Right cardiac atrium (tissue), 5 donors: ENCODE results near the gene PDE8B. TPM values are rescaled to one million over a fixed set of nuclear protein-coding genes. Genes with fewer than 3 reads are reported as not detected.
A peak's percentile ranks its signal among the peaks of the same experiment; 100 is the strongest.

Experiments used
- ATAC-seq, 2 donors: fragments of 200-7000 bp; cut with Tn5 transposase; one replicate each; pipeline versions ENCODE4 v1.8.0 to v1.9.1; 2020; ENCODE audit warnings: moderate library complexity in 2 of 2, mild to moderate bottlenecking in 1 of 2
- DNase-seq, 3 donors: peaks; one replicate each; pipeline ENCODE4 v3.0.0-alpha.2; 2020
- H3K27ac ChIP-seq: one replicate; pipeline ENCODE4 v1.5.1; 2013; ENCODE audit warnings: mild to moderate bottlenecking, low read length, control low read depth, moderate library complexity
- H3K27me3 ChIP-seq: one replicate; pipeline ENCODE4 v1.6.1; 2013; ENCODE audit not compliant: control insufficient read depth, insufficient read depth
- H3K4me1 ChIP-seq: one replicate; pipeline ENCODE4 v1.6.1; 2013; ENCODE audit warnings: low read length; ENCODE audit not compliant: control insufficient read depth, insufficient read depth
- H3K4me3 ChIP-seq: one replicate; pipeline ENCODE4 v1.5.1; 2013; ENCODE audit warnings: low read length, control low read depth
- H3K9me3 ChIP-seq: one replicate; pipeline ENCODE4 v1.6.1; 2013; ENCODE audit warnings: low read length; ENCODE audit not compliant: control insufficient read depth
- WGBS: extraction: QIAGEN DNeasy Blood & Tissue Kit; methylation state at CpG from one replicate; pipeline ENCODE4 v1.1.7; 2013; 5-methylcytosine and 5-hydroxymethylcytosine counted together
- intact Hi-C, 4 donors: fragments of 100-400 bp; cut with DNase I; formaldehyde crosslinking; loops; one replicate each; pipeline versions ENCODE4 v1.11.0 to v1.14.0; 2022 to 2023
- polyA plus RNA-seq: library from polyadenylated mRNA; stranded (reverse); fragments of 200-250 nt; gene quantifications from one replicate; pipeline ENCODE4 v1.2.3, GENCODE V29; 2013
- total RNA-seq, 4 donors: library from RNA; stranded (reverse); fragmentation: NEBNext Ultra II Directional; extraction: Animal tissue kit (Norgen Biotek cat#: 25700); gene quantifications; one replicate each; pipeline ENCODE4 v1.2.1, GENCODE V29; 2021
- donor health status: healthy with polysubstance abuse.
- donor health status: DM: no; HTN: yes; CAD: no.
- donor health status: DM: no; HTN: no; CAD: no.
- donor health status: DM: no; HTN: yes; CAD: no; lungs with severe emphysema.
- donor health status: DM: yes; HTN: yes; CAD: no.

The PDE8B gene
- total and polyA plus RNA-seq, 5 donors = 15.1 to 71.2 (median 43.8) TPM

DNA sequence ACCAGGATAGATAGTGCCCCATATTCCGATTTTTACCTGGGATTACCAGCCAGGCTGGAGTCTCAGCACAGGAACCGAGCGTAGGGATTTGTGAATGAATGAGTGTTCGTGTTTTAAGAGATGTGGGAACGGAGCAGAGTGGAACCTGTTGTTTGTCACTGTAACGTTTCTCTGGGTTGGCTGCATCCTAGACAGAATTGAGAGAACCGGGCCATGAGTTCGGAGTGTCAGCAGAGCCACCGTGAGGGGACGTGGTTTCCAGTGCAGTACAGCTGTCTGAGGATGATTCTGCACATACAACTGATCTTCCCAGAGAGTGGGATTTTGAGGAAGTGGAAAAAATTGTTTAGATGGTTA lies 1.2 kb downstream of the PDE8B start:
- ATAC-seq (peak in 1 of 2 donors; percentile 33), DNase-seq (no peak)
- intact Hi-C loops = loop anchor here in 1 of 4 donors (10.0 kb wide), 1 partner anchor 67 kb away; no protein-coding TSS in a partner anchor
- H3K4me1 ChIP-seq = no peaks in the 10 kb centered on the region
- no peaks in the 10 kb centered on the region for H3K27me3 ChIP-seq
- peak overlapping the region; percentile 95 for H3K4me3 ChIP-seq
- 23% methylated on average over 10 of the region's 10 CpGs for WGBS
- no peak overlapping the region for H3K27ac ChIP-seq
- no peaks in the 10 kb centered on the region for H3K9me3 ChIP-seq

DNA sequence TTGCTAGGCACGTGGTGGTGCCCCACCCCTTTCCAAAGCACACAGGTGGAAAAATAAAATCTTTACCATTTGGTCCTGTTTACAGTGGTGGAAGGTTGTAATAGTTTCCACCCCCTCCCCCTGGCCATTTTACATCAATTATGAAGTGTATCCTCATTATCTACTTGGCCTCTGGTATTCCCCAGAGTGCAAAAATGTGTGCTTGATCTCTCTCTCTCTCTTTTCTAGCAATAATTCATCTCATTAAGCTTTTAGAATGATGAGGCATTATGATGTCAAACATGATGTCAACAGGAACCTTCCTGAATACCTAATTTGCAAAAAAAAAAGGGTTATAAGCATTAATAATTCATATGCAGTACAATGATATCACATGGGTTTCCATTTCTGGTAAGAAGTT lies 3.1 kb downstream of the PDE8B start:
- DNase-seq (no peak), ATAC-seq (no peak)
- intact Hi-C loops = loop anchor here in 1 of 4 donors (10.0 kb wide), 1 partner anchor 69 kb away; no protein-coding TSS in a partner anchor
- no peaks in the 10 kb centered on the region for H3K27me3 ChIP-seq
- WGBS = 78% methylated on average over 1 of the region's 1 CpG
- no peak overlapping the region for H3K27ac ChIP-seq
- no peaks in the 10 kb centered on the region for H3K4me1 ChIP-seq
- H3K9me3 ChIP-seq = no peaks in the 10 kb centered on the region
- H3K4me3 ChIP-seq = no peak overlapping the region

DNA sequence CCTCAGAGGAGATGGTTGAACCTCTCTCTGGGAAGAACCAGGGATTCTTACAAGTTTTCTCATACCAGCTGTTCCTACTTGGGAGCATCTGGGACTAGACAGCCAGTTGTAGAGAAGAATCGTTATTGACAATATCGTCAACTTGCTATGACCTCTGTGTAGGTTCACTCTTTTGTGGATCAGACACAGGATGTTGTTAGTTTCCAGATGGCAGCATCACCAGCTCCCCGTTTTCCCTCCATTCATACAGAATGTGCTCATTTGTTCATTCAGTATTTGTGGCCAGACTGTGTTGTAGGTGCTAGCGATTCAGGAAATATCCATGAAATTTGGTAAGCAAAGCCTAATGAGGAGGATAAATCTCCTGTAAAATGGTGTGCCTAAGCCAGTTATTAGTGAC lies 3.7 kb downstream of the PDE8B start:
- Histone ChIP-seq H3K27me3 (no peaks in the 10 kb centered on the region), H3K4me3 (no peak overlapping the region), H3K27ac (no peak overlapping the region), H3K9me3 (no peaks in the 10 kb centered on the region), H3K4me1 (no peaks in the 10 kb centered on the region)
- no peak for ATAC-seq
- intact Hi-C loops = loop anchor here in 1 of 4 donors (10.0 kb wide), 1 partner anchor 69 kb away; no protein-coding TSS in a partner anchor
- WGBS = 57% methylated on average over 4 of the region's 4 CpGs
- no peak for DNase-seq

DNA sequence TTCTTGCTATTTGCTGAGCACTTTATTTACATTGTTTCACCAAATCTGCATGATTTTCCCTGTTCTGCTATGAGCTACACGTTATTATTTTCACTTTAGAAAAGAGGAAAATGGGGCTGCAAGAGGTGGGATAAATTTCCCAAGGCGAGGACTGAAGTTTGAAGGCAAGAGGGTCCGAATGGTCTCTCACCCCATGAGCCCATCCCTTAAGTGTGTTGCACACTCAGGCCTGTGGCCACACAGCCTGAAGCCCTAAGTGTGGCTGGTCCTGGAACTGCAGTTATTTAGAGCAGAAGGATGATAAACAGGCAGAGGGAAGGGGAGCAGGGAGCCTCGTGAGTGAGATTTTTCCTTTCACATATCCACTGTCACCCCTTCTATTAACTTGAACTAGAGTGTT lies 7.8 kb downstream of the PDE8B start:
- 71% methylated on average over 4 of the region's 4 CpGs for WGBS
- H3K4me3 ChIP-seq = no peak overlapping the region
- peaks cover 9% of the 10 kb centered on the region for H3K4me1 ChIP-seq
- H3K27ac ChIP-seq = no peak overlapping the region
- H3K9me3 ChIP-seq = no peaks in the 10 kb centered on the region
- DNase-seq (no peak), ATAC-seq (no peak)
- no peaks in the 10 kb centered on the region for H3K27me3 ChIP-seq
- intact Hi-C loops = loop anchor here in 1 of 4 donors (10.0 kb wide), 1 partner anchor 73 kb away; no protein-coding TSS in a partner anchor

DNA sequence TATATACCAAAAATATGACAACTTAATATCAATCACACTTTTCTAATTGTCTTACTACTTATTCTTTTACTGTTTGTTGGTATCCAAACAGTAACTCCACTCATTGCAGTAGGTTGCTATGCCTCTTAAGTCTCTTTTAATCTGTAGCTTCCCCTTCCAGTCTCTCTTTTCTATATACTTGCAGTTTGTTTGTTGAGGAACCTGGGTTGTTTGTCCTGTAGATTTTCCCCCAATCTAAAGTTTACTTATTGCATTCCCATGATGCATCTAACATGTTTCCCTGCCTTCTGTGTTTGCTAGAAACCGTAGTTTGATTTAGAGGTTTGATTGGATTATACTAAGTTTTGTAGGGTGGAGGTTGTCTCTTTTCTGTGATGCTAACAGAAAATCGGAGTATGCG lies 10.6 kb downstream of the PDE8B start:
- no peak overlapping the region for H3K27ac ChIP-seq
- ATAC-seq = no peak
- H3K4me1 ChIP-seq = peaks cover 9% of the 10 kb centered on the region
- intact Hi-C loops = no loop called here
- no peak overlapping the region for H3K4me3 ChIP-seq
- 95% methylated on average over 3 of the region's 3 CpGs for WGBS
- H3K27me3 ChIP-seq = no peaks in the 10 kb centered on the region
- H3K9me3 ChIP-seq = no peaks in the 10 kb centered on the region
- DNase-seq = no peak

DNA sequence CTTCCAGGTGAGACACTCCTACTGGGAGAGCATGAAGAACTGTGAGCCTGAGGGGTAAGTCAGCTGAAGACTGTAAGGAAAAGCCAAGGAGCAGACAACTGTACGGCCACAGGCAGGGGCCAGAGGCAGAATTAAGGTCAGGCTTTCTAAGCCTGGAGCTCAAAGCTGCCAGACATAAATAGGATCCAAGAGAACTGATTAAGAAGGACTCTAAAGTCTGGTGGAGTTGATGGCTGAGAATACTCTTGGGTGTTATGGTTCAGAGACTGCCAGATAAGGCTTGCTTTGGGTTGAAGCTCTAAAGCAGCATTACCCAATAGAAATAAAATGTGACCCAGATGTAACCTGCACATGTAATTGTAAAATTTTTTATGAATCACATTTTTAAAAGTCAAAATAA lies 12.2 kb downstream of the PDE8B start:
- H3K9me3 ChIP-seq = no peaks in the 10 kb centered on the region
- WGBS = 45% methylated on average over 1 of the region's 1 CpG
- H3K4me3 ChIP-seq = no peak overlapping the region
- peak; percentile 61 to 73 for ATAC-seq
- no peak for DNase-seq
- peaks cover 9% of the 10 kb centered on the region for H3K4me1 ChIP-seq
- intact Hi-C loops = no loop called here
- no peak overlapping the region for H3K27ac ChIP-seq
- no peaks in the 10 kb centered on the region for H3K27me3 ChIP-seq

DNA sequence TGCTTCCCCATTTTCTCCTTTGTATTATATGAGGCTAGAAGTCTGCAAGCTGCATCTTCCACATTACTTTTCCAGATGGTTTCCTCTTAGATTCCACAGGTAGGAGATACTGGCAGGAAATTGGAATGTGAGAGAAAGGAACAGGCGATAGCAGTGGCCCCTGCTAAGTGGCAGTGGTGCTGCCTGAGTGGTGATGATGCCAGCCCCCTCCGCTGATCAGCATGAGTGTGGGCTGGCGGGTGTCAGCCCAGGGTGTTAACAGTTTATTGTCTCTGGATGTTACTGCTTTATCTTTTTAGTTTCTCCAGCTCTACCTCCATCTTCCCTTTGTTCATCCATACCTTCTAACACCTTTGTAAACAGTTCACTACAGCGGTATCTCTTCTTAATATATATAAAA lies 13.2 kb downstream of the PDE8B start:
- no peak overlapping the region for H3K4me3 ChIP-seq
- no peaks in the 10 kb centered on the region for H3K27me3 ChIP-seq
- WGBS = 66% methylated on average over 4 of the region's 4 CpGs
- H3K27ac ChIP-seq = no peak overlapping the region
- H3K4me1 ChIP-seq = peaks cover 9% of the 10 kb centered on the region
- peak in 2 of 3 donors; percentile 58 to 67 for DNase-seq
- H3K9me3 ChIP-seq = no peaks in the 10 kb centered on the region
- peak; percentile 77 to 86 for ATAC-seq
- intact Hi-C loops = no loop called here

DNA sequence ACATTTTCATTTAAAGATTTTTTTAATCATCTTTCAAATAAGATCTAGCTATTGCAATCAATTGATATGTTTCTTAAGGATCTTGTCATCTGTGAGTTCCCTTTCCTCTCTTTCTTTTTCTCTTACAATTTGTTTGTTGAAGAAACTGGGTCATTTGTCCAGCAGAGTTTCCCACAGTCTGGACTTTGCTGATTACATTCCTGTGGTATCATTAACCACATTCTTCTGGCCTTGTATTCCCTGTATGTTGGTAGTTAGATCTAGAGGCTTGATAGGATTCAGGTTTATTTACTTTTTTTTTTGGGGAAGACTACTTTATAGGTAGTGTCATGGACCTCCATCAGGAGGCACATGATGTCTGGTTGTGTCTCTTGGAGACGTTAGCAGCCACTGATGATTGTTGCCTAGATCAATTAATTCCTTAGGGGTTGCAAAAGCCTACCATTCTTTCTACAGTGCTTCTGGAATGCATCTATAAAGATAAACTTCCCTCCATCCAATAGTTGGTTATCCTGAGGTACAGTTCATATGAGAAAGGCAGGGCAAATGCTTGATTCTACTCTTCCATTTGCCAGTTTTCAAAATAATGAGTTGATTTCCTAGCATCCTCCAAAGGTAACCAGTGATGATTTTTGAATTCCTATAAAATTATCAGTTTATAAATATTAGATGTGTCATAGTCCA lies 14.3 kb downstream of the PDE8B start:
- ATAC-seq = no peak
- intact Hi-C loops = no loop called here

DNA sequence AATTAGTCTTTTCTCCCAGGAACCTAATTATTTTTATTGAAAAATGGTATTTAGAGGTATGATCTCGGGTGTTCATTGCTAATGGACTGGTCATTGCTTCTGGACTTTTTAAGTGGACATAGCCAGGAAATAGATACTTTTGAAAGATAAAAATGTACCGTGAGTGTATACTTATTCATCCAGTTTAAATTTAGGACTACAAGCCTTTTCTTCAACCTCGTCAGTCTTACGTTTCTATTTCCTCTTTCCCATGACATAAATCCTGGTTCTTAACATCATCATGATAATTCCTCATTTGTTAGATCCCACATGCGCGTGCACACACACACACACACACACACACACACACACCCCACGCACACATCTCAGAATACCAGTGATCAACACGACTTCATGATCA lies 15.1 kb downstream of the PDE8B start:
- WGBS = 67% methylated on average over 8 of the region's 8 CpGs
- Histone ChIP-seq H3K9me3 (no peaks in the 10 kb centered on the region), H3K27me3 (no peaks in the 10 kb centered on the region), H3K4me1 (peaks cover 9% of the 10 kb centered on the region), H3K27ac (no peak overlapping the region), H3K4me3 (no peak overlapping the region)
- intact Hi-C loops = no loop called here
- no peak for ATAC-seq
- DNase-seq = no peak

More for the DNA sequence above, 14.3 kb downstream of the PDE8B start:
- Histone ChIP-seq H3K4me1 (peaks cover 9% of the 10 kb centered on the region), H3K27me3 (no peaks in the 10 kb centered on the region), H3K27ac (no peak overlapping the region), H3K9me3 (no peaks in the 10 kb centered on the region), H3K4me3 (no peak overlapping the region)
- WGBS = 67% methylated on average over 1 of the region's 1 CpG
- DNase-seq = no peak

DNA sequence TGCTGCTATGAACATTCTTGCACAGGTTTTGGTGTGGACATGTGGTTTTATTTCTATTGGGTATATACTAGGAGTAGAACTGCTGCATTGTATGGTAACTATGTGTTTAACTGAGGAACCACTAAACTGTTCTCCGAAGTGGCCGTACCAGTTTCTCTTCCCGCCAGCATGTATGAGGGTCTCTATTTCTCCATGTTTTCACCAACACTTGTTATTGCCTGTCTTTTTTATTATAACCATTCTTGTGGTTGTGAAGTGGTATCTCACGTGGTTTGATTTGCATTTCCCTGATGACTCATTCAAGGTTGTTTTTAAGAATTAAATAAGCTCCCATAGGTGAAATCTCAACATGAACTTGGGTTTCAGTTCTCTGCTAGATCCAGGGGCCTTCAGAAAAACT lies 19.4 kb downstream of the PDE8B start:
- 94% methylated on average over 4 of the region's 4 CpGs for WGBS
- intact Hi-C loops = no loop called here

DNA sequence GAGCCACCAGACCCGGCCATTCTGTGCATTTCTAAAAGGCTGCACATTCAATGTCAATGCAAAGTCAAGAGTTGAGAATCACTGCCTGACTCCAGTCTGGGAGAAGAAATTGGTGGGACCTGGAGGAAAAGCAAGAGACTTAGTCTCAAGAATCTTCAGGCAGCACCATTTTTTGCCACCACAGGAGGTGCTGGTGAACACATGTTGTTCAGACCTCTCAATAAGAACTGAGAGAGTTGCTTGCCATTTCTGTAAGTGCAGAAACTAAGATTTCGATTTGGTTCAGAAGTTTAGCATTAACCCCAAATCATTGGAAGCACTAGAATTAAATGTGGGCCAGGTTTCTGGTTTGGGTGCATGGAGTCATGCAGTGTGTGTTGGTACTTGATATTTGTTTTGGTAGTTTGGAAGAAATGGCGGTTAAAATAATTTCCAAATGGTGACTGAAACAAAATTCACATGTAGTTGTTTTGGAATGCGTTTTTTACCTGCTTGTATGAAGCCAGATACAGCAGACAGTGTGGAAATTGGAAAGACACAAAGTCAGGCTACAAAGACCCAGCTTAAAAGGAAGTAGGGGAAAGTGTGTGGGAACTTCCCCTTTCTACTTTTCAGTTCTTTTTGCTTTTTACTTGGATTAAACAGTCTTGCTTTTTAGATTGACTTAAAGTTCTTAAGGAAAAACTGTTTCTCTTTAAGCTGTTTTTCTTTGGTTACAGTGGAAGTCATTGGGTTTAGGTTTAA lies 20.4 kb downstream of the PDE8B start:
- ATAC-seq = no peak
- Histone ChIP-seq H3K9me3 (no peaks in the 10 kb centered on the region), H3K27me3 (no peaks in the 10 kb centered on the region), H3K4me1 (peaks cover 10% of the 10 kb centered on the region), H3K4me3 (no peak overlapping the region), H3K27ac (no peak overlapping the region)
- WGBS = 83% methylated on average over 4 of the region's 4 CpGs
- intact Hi-C loops = no loop called here
- DNase-seq = no peak

More for the DNA sequence above, 19.4 kb downstream of the PDE8B start:
- Histone ChIP-seq H3K4me1 (peaks cover 10% of the 10 kb centered on the region), H3K27ac (no peak overlapping the region), H3K4me3 (no peak overlapping the region), H3K27me3 (no peaks in the 10 kb centered on the region), H3K9me3 (no peaks in the 10 kb centered on the region)
- DNase-seq (no peak), ATAC-seq (no peak)
